HEK293T (cell line): ENCODE results near the gene CXXC5.
"Not testable (repeated sequence)": the region's sequence is repeated elsewhere in the genome, so short reads cannot be mapped to it uniquely, and the experiment has no call there.

Source experiments
- CTCF ChIA-PET: fragments of 350-600 bp; formaldehyde crosslinking; extraction: SDS; loops from one replicate; lab custom pipeline; 2021; ENCODE audit warnings: antibody characterized with exemption, inconsistent platforms; lab: Yijun Ruan, JAX
- POLR2A ChIA-PET: fragments of 350-600 bp; formaldehyde crosslinking; extraction: SDS; loops from one replicate; lab custom pipeline; 2020; ENCODE audit warnings: antibody characterized with exemption, inconsistent platforms; lab: Yijun Ruan, JAX
- DNase-seq: peaks from one replicate; pipeline ENCODE4 v3.0.0; 2012; ENCODE audit warnings: mixed read lengths; ENCODE audit errors: extremely low spot score
- ARNT ChIP-seq: fragments of 450-650 bp; IDR thresholded peaks from 2 replicates; pipeline ENCODE4 v1.6.1; 2017; ENCODE audit warnings: mild to moderate bottlenecking
- BHLHE40 ChIP-seq: fragments of 450-650 bp; IDR thresholded peaks from 2 replicates; pipeline ENCODE4 v1.6.1; 2016; ENCODE audit warnings: mild to moderate bottlenecking, moderate library complexity, borderline replicate concordance
- CTBP1 ChIP-seq: fragments of 450-650 bp; IDR thresholded peaks from 2 replicates; pipeline ENCODE4 v1.6.1; 2016; ENCODE audit warnings: borderline replicate concordance
- ELF4 ChIP-seq: fragments of 450-650 bp; IDR thresholded peaks from 2 replicates; pipeline ENCODE4 v1.6.1; 2017; ENCODE audit warnings: antibody characterized with exemption
- FOXA1 ChIP-seq: fragments of 450-650 bp; IDR thresholded peaks from 2 replicates; pipeline ENCODE4 v1.6.1; 2016; ENCODE audit warnings: mild to moderate bottlenecking
- FOXK2 ChIP-seq: fragments of 450-650 bp; IDR thresholded peaks from 2 replicates; pipeline ENCODE4 v1.6.1; 2016; ENCODE audit warnings: mild to moderate bottlenecking
- FOXM1 ChIP-seq: fragments of 450-650 bp; IDR thresholded peaks from 2 replicates; pipeline ENCODE4 v1.6.1; 2017; ENCODE audit warnings: mild to moderate bottlenecking, borderline replicate concordance
- HDGF ChIP-seq: fragments of 450-650 bp; IDR thresholded peaks from 2 replicates; pipeline ENCODE4 v1.6.1; 2017; ENCODE audit warnings: antibody characterized with exemption, borderline replicate concordance
- L3MBTL2 ChIP-seq: fragments of 450-650 bp; conservative IDR thresholded peaks from 2 replicates; pipeline ENCODE4 v1.6.1; 2016; ENCODE audit warnings: mild to moderate bottlenecking
- LEF1 ChIP-seq: fragments of 450-650 bp; IDR thresholded peaks from 2 replicates; pipeline ENCODE4 v1.6.1; 2017; ENCODE audit warnings: mild to moderate bottlenecking, borderline replicate concordance
- NFRKB ChIP-seq: fragments of 450-650 bp; IDR thresholded peaks from 2 replicates; pipeline ENCODE4 v1.6.1; 2016; ENCODE audit warnings: mild to moderate bottlenecking, moderate library complexity
- SP1 ChIP-seq: fragments of 450-650 bp; IDR thresholded peaks from 2 replicates; pipeline ENCODE4 v1.6.1; 2017
- SUZ12 ChIP-seq: fragments of 450-650 bp; IDR thresholded peaks from 2 replicates; pipeline ENCODE4 v1.6.1; 2016; ENCODE audit warnings: mild to moderate bottlenecking
- TARDBP ChIP-seq: fragments of 450-650 bp; IDR thresholded peaks from 2 replicates; pipeline ENCODE4 v1.6.1; 2016
- ZNF384 ChIP-seq: fragments of 450-650 bp; IDR thresholded peaks from 2 replicates; pipeline ENCODE4 v1.6.1; 2016
- TF ChIP-seq, protein P1 (sequence below): fragments of 450-650 bp; IDR thresholded peaks from 2 replicates; pipeline ENCODE4 v1.6.1; 2016

CXXC5 gene

DNA sequence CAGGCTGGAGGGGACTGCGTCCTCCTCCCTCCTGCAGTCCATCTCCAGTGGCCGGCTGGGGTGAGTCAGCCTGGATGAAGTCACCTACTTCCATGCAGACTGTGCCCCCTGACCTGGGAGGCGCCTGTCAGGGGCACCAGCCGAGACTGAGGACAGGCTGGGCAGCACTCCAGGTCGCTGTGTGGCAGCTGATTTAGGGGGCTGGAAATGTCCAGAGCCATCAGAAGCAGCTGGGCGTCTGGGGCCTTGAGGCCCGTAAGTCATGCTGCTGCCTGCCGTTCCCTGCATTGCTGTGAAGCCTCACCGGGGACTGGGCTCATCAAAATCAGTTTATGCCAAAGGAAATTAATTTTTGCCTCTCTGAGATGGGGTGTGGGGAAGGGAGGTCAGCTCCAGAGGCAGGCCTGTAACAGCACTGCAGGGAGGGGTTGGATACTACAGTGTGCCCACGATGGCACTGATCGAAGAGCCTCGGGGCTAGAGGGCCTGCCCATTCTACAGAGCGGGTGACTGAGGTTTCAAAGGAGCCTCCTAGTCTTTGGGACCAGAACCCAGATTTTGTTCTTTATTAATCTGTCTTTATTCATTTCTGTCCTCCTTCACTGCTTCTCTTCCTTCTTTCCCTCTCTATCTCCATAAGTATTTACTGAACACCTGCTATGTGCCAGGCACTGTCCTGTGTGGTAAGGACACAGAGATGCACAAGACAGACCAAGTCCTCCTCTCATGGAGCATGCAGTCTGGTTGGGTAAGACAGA lies 77.1 kb downstream of the CXXC5 start:
- TF ChIP-seq ELF4 = no peak
- TF ChIP-seq SP1 = no peak
- TF ChIP-seq, protein P1, sequence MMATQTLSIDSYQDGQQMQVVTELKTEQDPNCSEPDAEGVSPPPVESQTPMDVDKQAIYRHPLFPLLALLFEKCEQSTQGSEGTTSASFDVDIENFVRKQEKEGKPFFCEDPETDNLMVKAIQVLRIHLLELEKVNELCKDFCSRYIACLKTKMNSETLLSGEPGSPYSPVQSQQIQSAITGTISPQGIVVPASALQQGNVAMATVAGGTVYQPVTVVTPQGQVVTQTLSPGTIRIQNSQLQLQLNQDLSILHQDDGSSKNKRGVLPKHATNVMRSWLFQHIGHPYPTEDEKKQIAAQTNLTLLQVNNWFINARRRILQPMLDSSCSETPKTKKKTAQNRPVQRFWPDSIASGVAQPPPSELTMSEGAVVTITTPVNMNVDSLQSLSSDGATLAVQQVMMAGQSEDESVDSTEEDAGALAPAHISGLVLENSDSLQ = no peak
- no peak for TF ChIP-seq FOXK2
- no peak for TF ChIP-seq TARDBP
- TF ChIP-seq CTBP1 = no peak
- no peak for TF ChIP-seq SUZ12
- no peak for TF ChIP-seq FOXA1
- no peak for TF ChIP-seq NFRKB
- ChIA-PET POLR2A (no interaction called here), CTCF (interaction anchor here (0.9 kb wide), 1 partner anchor 40 kb away, joined by 3 read pairs; no protein-coding TSS in a partner anchor)
- DNase-seq = no peak

GRCh38 chr5:139726248-139726647 lies 78.1 kb downstream of the CXXC5 start:
- no peak for DNase-seq
- POLR2A ChIA-PET = no interaction called here
- TF ChIP-seq SUZ12 (no peak), FOXM1 (no peak), FOXA1 (no peak), BHLHE40 (no peak), L3MBTL2 (no peak), FOXK2 (no peak), LEF1 (no peak), SP1 (no peak), HDGF (no peak), ZNF384 (no peak)
- TF ChIP-seq, protein P1 = no peak
- CTCF ChIA-PET = no interaction called here

DNA sequence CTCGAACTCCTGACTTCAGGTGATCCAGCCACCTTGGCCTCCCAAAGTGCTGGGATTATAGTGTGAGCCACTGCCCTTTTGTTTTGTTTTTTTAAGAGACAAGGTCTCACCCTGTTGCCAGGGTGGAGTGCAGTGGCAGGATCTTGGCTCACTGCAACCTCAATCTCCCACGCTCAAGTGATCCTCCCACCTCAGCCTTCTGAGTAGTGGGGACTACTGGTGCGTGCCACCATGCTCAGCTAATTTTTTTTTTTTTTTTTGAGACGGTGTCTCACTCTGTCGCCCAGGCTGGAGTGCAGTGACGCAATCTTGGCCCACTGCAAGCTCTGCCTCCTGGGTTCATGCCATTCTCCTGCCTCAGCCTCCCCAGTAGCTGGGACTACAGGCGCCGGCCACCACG lies 79.5 kb downstream of the CXXC5 start:
- POLR2A ChIA-PET, DNase-seq: not testable (repeated sequence)
- CTCF ChIA-PET = interaction anchor here (0.6 kb wide), 1 partner anchor 1085 kb away, joined by 9 read pairs; no protein-coding TSS in a partner anchor

DNA sequence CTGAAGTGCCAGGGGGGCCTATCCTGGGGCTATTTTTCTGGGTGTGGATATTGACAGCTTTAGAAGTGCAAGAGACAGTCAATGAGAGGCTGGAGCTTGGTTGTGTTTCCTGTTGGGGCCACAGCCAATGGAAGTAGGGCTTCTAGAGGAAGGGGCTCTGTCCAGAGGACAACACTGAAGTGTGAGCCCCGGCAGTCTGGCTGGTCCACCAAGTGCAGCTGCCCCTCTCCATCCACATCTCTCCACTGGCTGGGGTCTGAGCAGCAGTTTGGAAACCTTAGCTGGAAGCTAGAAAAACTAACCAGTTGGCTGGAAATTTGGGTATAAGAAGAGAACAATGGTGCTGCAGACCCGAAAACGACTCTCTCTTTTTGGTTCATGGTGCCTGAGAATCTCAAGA lies 83.1 kb downstream of the CXXC5 start:
- ChIA-PET CTCF (no interaction called here), POLR2A (no interaction called here)
- no peak for DNase-seq
- TF ChIP-seq ARNT (no peak), BHLHE40 (no peak), ELF4 (no peak), TARDBP (no peak), FOXM1 (no peak), NFRKB (no peak), FOXK2 (no peak), FOXA1 (no peak), HDGF (no peak), ZNF384 (no peak), LEF1 (no peak), SP1 (no peak), SUZ12 (no peak), L3MBTL2 (no peak), CTBP1 (no peak)
- TF ChIP-seq, protein P1 = no peak

- TF ChIP-seq FOXK2 = no peak
- TF ChIP-seq TARDBP = no peak
- TF ChIP-seq SP1 = no peak
- TF ChIP-seq, protein P1 = no peak
- no peak for TF ChIP-seq LEF1
- no peak for TF ChIP-seq CTBP1
- TF ChIP-seq FOXM1 = no peak
- no peak for TF ChIP-seq NFRKB
- no peak for TF ChIP-seq ARNT
- no peak for TF ChIP-seq FOXA1
- TF ChIP-seq L3MBTL2 = no peak
- DNase-seq = no peak
- POLR2A ChIA-PET = no interaction called here
- CTCF ChIA-PET = no interaction called here
Measured at GRCh38 chr5:139732019-139732418, 83.9 kb downstream of the CXXC5 start.
